ENCODE data around the gene LIAS.

- TF ChIP-seq CTCF (IDR thresholded peaks at IDR 0.05) (no peak), POLR2A (IDR thresholded peaks at IDR 0.05) (no peak), EP300 (IDR thresholded peaks at IDR 0.05) (no peak)
Measured at GRCh38 chr4:39528061-39528465, 69.2 kb downstream of the LIAS start.

Data from suprapubic skin (tissue), 3 donors.